Stimulated activated CD4-positive, alpha-beta T cell treated with anti-CD3 and anti-CD28 coated beads, Interleukin-12 subunit alpha, Interleukin-12 subunit beta, amount 100 ng/mL, for 48 hours (primary cell): ENCODE results near the gene ADPRS.
A peak's percentile ranks its signal among the peaks of the same experiment; 100 is the strongest.

Experiments
- DNase-seq, 3 donors: peaks; one replicate each; pipeline ENCODE4 v3.0.0-alpha.2; 2020; ENCODE audit warnings: low read depth in 2 of 3, low spot score in 1 of 3

ADPRS gene

GRCh38 chr1:36087233-36088123, 1.2 kb upstream of the ADPRS start:
- DNase-seq = no peak

GRCh38 chr1:36088265-36088576, 471 bp upstream of the ADPRS start:
- DNase-seq = peak in 1 of 3 donors; percentile 20

GRCh38 chr1:36089393-36090121, 865 bp downstream of the ADPRS start:
- DNase-seq = no peak

GRCh38 chr1:36091141-36091540, 2.4 kb downstream of the ADPRS start:
- DNase-seq = no peak

- DNase-seq = no peak
Observed at GRCh38 chr1:36091698-36092097, 3.0 kb downstream of the ADPRS start.

- DNase-seq = no peak
Observed at GRCh38 chr1:36092166-36092797, 3.6 kb downstream of the ADPRS start.

- no peak for DNase-seq
Observed at GRCh38 chr1:36092798-36093185, 4.1 kb downstream of the ADPRS start.

GRCh38 chr1:36093226-36093625, 4.5 kb downstream of the ADPRS start:
- DNase-seq = no peak

- no peak for DNase-seq
Observed at GRCh38 chr1:36093929-36094328, 5.2 kb downstream of the ADPRS start.

- DNase-seq = no peak
Observed at GRCh38 chr1:36094621-36095061, 5.9 kb downstream of the ADPRS start.

- no peak for DNase-seq
Observed at GRCh38 chr1:36095760-36096405, 7.2 kb downstream of the ADPRS start.

- no peak for DNase-seq
Observed at GRCh38 chr1:36096500-36097432, 8.1 kb downstream of the ADPRS start.

GRCh38 chr1:36097693-36098585, 9.2 kb downstream of the ADPRS start:
- no peak for DNase-seq

GRCh38 chr1:36098650-36099365, 10.1 kb downstream of the ADPRS start:
- DNase-seq = no peak

GRCh38 chr1:36099681-36100341, 11.1 kb downstream of the ADPRS start:
- DNase-seq = peak; percentile 56 to 71 (median 70)

- no peak for DNase-seq
Observed at GRCh38 chr1:36100376-36100775, 11.7 kb downstream of the ADPRS start.

GRCh38 chr1:36101546-36101945, 12.9 kb downstream of the ADPRS start:
- no peak for DNase-seq

GRCh38 chr1:36106269-36106668, 17.6 kb downstream of the ADPRS start:
- no peak for DNase-seq
